HG03558 (cell line): ENCODE measurements around the gene SPSB4.

ENCODE experiments used
- ATAC-seq: cut with Tn5 transposase; IDR thresholded peaks from one replicate; pipeline ENCODE4 v1.9.1; 2021; ENCODE audit warnings: moderate number of reproducible peaks; ENCODE audit not compliant: unreplicated experiment; ENCODE audit errors: extremely low read depth

SPSB4 gene

GRCh38 chr3:141147657-141148056 is 96.5 kb downstream of the SPSB4 start:
- ATAC-seq = no peak

- ATAC-seq = no peak
Observed at GRCh38 chr3:141148169-141148568, 97.0 kb downstream of the SPSB4 start.

GRCh38 chr3:141148770-141149169 is 97.6 kb downstream of the SPSB4 start:
- ATAC-seq = no peak

GRCh38 chr3:141150081-141150830 is 99.1 kb downstream of the SPSB4 start:
- no peak for ATAC-seq

- ATAC-seq = no peak
Observed at GRCh38 chr3:141150931-141151330, 99.8 kb downstream of the SPSB4 start.

GRCh38 chr3:141151439-141151838 is 100.3 kb downstream of the SPSB4 start:
- ATAC-seq = no peak

- no peak for ATAC-seq
Observed at GRCh38 chr3:141152130-141152529, 101.0 kb downstream of the SPSB4 start.

GRCh38 chr3:141152801-141153678 is 101.9 kb downstream of the SPSB4 start:
- ATAC-seq = no peak

GRCh38 chr3:141153679-141153966 is 102.5 kb downstream of the SPSB4 start:
- ATAC-seq = no peak

GRCh38 chr3:141164852-141165251 is 113.7 kb downstream of the SPSB4 start:
- no peak for ATAC-seq

GRCh38 chr3:141167681-141168080 is 116.5 kb downstream of the SPSB4 start:
- ATAC-seq = no peak

GRCh38 chr3:141170678-141171295 is 119.6 kb downstream of the SPSB4 start:
- no peak for ATAC-seq

GRCh38 chr3:141174674-141175073 is 123.5 kb downstream of the SPSB4 start:
- ATAC-seq = no peak

- ATAC-seq = no peak
Observed at GRCh38 chr3:141176775-141177174, 125.6 kb downstream of the SPSB4 start.

GRCh38 chr3:141178026-141178425 is 126.9 kb downstream of the SPSB4 start:
- ATAC-seq = no peak

- ATAC-seq = no peak
Observed at GRCh38 chr3:141178551-141178950, 127.4 kb downstream of the SPSB4 start.

- ATAC-seq = no peak
Observed at GRCh38 chr3:141179983-141180382, 128.8 kb downstream of the SPSB4 start.

GRCh38 chr3:141181196-141181595 is 130.0 kb downstream of the SPSB4 start:
- ATAC-seq = no peak

GRCh38 chr3:141181819-141182218 is 130.7 kb downstream of the SPSB4 start:
- ATAC-seq = no peak

GRCh38 chr3:141183606-141184005 is 132.5 kb downstream of the SPSB4 start:
- ATAC-seq = no peak

- no peak for ATAC-seq
Observed at GRCh38 chr3:141184430-141184829, 133.3 kb downstream of the SPSB4 start.
